ENCODE results near the gene BAHCC1. TPM values are rescaled to one million over a fixed set of nuclear protein-coding genes. Genes with fewer than 3 reads are reported as not detected.
A peak's percentile ranks its signal among the peaks of the same experiment; 100 is the strongest.

The BAHCC1 gene
- total and polyA plus RNA-seq, 9 of the 15 experiments (the other 6 are each of a cell fraction or from before 2014, with no cell fraction given), result 0.14 to 26.9 (median 5.0) TPM

DNA sequence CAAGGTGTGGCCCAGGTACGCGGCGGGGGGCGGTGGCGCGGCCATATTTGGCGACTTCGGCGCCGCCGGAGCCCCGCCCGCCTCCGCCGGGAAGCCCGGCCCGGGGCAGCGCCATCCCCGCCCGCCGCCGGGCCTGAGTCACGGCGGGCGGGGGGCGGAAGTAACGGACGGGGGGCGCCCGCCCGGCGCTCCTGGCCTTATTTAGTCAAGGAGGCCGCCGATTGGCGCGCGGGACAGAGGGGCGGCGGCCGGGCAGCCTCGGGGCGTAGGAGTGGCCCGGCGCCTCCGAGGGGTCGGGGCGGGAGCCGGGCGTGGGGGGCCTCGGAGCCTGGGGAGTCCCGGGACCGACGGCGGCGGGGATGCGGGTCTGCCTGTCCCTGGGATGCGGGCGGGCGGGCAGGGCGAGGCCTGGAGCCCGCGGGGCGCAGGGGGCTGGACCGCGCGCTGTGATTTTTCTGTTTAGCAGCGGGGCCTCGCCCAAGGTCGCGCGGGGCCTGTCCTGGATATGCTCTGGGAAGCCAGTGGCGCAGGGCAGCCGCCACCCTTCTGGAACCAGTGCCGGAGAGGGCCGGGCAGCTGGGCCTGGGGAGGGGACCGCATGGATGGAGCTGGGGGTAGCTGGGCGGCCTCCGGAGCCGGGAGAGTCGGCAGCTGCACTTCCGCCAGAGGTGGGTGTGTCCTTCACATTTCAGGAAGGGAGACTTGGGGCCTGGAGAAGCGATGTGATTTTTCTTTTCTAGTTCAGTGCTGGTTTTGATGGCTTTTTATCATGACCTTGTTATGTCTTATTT is 119.7 kb downstream of the BAHCC1 start (continued):
- no peak for TF ChIP-seq HNRNPH1 (optimal IDR thresholded peaks at IDR 0.05; ENCODE audit: low read depth, low read length)
- no peak for TF ChIP-seq NCOR1 (IDR thresholded peaks at IDR 0.05)
- TF ChIP-seq NRF1 (conservative IDR thresholded peaks at IDR 0.05 in 1 of 2, IDR thresholded peaks at IDR 0.05 in 1 of 2), result no peak
- 0 out of 2 replicates have a peak, but pooled peaks have one; percentile 10 for TF ChIP-seq MTA3 (IDR thresholded peaks at IDR 0.05; ENCODE audit: borderline replicate concordance)
- TF ChIP-seq, protein P1, sequence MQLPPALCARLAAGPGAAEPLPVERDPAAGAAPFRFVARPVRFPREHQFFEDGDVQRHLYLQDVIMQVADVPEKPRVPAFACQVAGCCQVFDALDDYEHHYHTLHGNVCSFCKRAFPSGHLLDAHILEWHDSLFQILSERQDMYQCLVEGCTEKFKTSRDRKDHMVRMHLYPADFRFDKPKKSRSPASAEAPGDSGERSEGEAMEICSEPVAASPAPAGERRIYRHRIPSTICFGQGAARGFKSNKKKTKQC (CRISPR knock-in tag; IDR thresholded peaks at IDR 0.05), result no peak
- no peak for TF ChIP-seq ZBED1 (IDR thresholded peaks at IDR 0.05)
- TF ChIP-seq ZNF274 (IDR thresholded peaks at IDR 0.05; ENCODE audit: borderline replicate concordance, low read depth, low read length), result no peak
- TF ChIP-seq HNRNPK (IDR thresholded peaks at IDR 0.05; ENCODE audit: low read depth, low read length, poor library complexity, severe bottlenecking), result no peak
- no peak for TF ChIP-seq SRSF7 (optimal IDR thresholded peaks at IDR 0.05; ENCODE audit: low read depth, low read length)
- TF ChIP-seq RB1 (IDR thresholded peaks at IDR 0.05; ENCODE audit: low read depth), result no peak
- no peak for TF ChIP-seq SETDB1 (IDR thresholded peaks at IDR 0.05; ENCODE audit: low read length)
- TF ChIP-seq EP300 (IDR thresholded peaks at IDR 0.05; ENCODE audit: low read length), result no peak
- TF ChIP-seq HIVEP1 (CRISPR knock-in tag; IDR thresholded peaks at IDR 0.05), result no peak
- TF ChIP-seq, protein P2, sequence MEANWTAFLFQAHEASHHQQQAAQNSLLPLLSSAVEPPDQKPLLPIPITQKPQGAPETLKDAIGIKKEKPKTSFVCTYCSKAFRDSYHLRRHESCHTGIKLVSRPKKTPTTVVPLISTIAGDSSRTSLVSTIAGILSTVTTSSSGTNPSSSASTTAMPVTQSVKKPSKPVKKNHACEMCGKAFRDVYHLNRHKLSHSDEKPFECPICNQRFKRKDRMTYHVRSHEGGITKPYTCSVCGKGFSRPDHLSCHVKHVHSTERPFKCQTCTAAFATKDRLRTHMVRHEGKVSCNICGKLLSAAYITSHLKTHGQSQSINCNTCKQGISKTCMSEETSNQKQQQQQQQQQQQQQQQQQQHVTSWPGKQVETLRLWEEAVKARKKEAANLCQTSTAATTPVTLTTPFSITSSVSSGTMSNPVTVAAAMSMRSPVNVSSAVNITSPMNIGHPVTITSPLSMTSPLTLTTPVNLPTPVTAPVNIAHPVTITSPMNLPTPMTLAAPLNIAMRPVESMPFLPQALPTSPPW (CRISPR knock-in tag; IDR thresholded peaks at IDR 0.05), result peak; percentile 84
- TF ChIP-seq GABPA (tag; conservative IDR thresholded peaks at IDR 0.05; ENCODE audit: low read depth), result peak; percentile 61
- TF ChIP-seq, protein P3, sequence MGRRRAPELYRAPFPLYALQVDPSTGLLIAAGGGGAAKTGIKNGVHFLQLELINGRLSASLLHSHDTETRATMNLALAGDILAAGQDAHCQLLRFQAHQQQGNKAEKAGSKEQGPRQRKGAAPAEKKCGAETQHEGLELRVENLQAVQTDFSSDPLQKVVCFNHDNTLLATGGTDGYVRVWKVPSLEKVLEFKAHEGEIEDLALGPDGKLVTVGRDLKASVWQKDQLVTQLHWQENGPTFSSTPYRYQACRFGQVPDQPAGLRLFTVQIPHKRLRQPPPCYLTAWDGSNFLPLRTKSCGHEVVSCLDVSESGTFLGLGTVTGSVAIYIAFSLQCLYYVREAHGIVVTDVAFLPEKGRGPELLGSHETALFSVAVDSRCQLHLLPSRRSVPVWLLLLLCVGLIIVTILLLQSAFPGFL (CRISPR knock-in tag; IDR thresholded peaks at IDR 0.05), result no peak
